PFSK-1 (cell line): ENCODE measurements around the gene SLC2A14.

ENCODE experiments used
- FOXP2 ChIP-seq: optimal IDR thresholded peaks from 2 replicates; pipeline ENCODE3; 2011; ENCODE audit warnings: borderline replicate concordance, control low read depth, inconsistent platforms; ENCODE audit not compliant: insufficient read depth; ENCODE audit errors: extremely low read length, extremely low read depth
- POLR2AphosphoS5 ChIP-seq: IDR thresholded peaks from 2 replicates; pipeline ENCODE4 v1.6.1; 2012; ENCODE audit warnings: low read depth, mild to moderate bottlenecking, control low read depth, low read length, moderate library complexity
- REST ChIP-seq, 2 experiments: IDR thresholded peaks; 2 replicates each; pipeline versions ENCODE4 v1.6.1 to v1.8.0; 2011 to 2012; ENCODE audit warnings: low read depth in 2 of 2, low read length in 2 of 2, control low read depth in 1 of 2, inconsistent platforms in 1 of 2, mild to moderate bottlenecking in 1 of 2, moderate library complexity in 1 of 2; ENCODE audit not compliant: insufficient read depth in 1 of 2
- SIN3A ChIP-seq: IDR thresholded peaks from 2 replicates; pipeline ENCODE4 v1.6.1; 2012; ENCODE audit warnings: mild to moderate bottlenecking, low read length, moderate library complexity, borderline replicate concordance; ENCODE audit not compliant: insufficient read depth
- TAF1 ChIP-seq: IDR thresholded peaks from 2 replicates; pipeline ENCODE4 v1.6.1; 2012; ENCODE audit warnings: low read length, control low read depth, borderline replicate concordance; ENCODE audit not compliant: insufficient read depth

Gene SLC2A14

GRCh38 chr12:7864601-7865150 is 8.0 kb downstream of the SLC2A14 start:
- TF ChIP-seq TAF1 (no peak), FOXP2 (no peak), POLR2AphosphoS5 (no peak), SIN3A (no peak), REST (IDR thresholded peaks at IDR 0.05; ENCODE audit: insufficient read depth in 1 of 2, low read depth in 2 of 2, low read length in 2 of 2) (no peak)

- TF ChIP-seq FOXP2 (no peak), POLR2AphosphoS5 (no peak), SIN3A (no peak), REST (IDR thresholded peaks at IDR 0.05; ENCODE audit: insufficient read depth in 1 of 2, low read depth in 2 of 2, low read length in 2 of 2) (no peak), TAF1 (no peak)
These were observed 13.2 kb downstream of the SLC2A14 start for GRCh38 chr12:7859552-7859951.

GRCh38 chr12:7857971-7858370 is 14.7 kb downstream of the SLC2A14 start:
- TF ChIP-seq TAF1 (no peak), REST (IDR thresholded peaks at IDR 0.05; ENCODE audit: insufficient read depth in 1 of 2, low read depth in 2 of 2, low read length in 2 of 2) (no peak), SIN3A (no peak), FOXP2 (no peak), POLR2AphosphoS5 (no peak)

- no peak for TF ChIP-seq TAF1
- no peak for TF ChIP-seq REST (IDR thresholded peaks at IDR 0.05; ENCODE audit: insufficient read depth in 1 of 2, low read depth in 2 of 2, low read length in 2 of 2)
- no peak for TF ChIP-seq FOXP2
- TF ChIP-seq POLR2AphosphoS5 = no peak
- no peak for TF ChIP-seq SIN3A
These were observed 16.2 kb downstream of the SLC2A14 start for GRCh38 chr12:7856516-7856915.

- TF ChIP-seq REST (IDR thresholded peaks at IDR 0.05; ENCODE audit: insufficient read depth in 1 of 2, low read depth in 2 of 2, low read length in 2 of 2) = no peak
- no peak for TF ChIP-seq TAF1
- TF ChIP-seq SIN3A = no peak
These were observed 19.2 kb downstream of the SLC2A14 start for GRCh38 chr12:7853557-7853956.
